Pancreas (tissue), 10 donors: ENCODE data around the gene LRCOL1. TPM values are rescaled to one million over a fixed set of nuclear protein-coding genes. Genes with fewer than 3 reads are reported as not detected.

ENCODE experiments used
- ATAC-seq, 4 donors: fragments of 200-7000 bp; cut with Tn5 transposase; one replicate each; pipeline versions ENCODE4 v1.8.0 to v1.9.1; 2020; ENCODE audit warnings: mild to moderate bottlenecking in 4 of 4, moderate library complexity in 4 of 4
- DNase-seq, 6 donors: peaks; one replicate each; pipeline ENCODE4 v3.0.0-alpha.2; 2020
- FAIRE-seq: peaks from 2 replicates; lab custom pipeline; 2012; peaks lifted over from hg19 to GRCh38; lab: Jason Lieb, UNC
- H3K27ac ChIP-seq, 4 donors: fragments of 200-600 bp; sonication (generic); 1 replicate in 3 of 4; 2 replicates in 1 of 4; pipeline versions ENCODE4 v1.5.0 to v1.8.0; 2020
- H3K27me3 ChIP-seq, 4 donors: fragments of 200-600 bp; one replicate each; pipeline ENCODE4 v1.8.0; 2021
- H3K36me3 ChIP-seq, 3 donors: fragments of 200-600 bp; sonication (generic) in 1 of 3; one replicate each; pipeline versions ENCODE4 v1.5.0 to v1.8.0; 2020 to 2021
- H3K4me1 ChIP-seq, 3 donors: fragments of 200-600 bp; one replicate each; pipeline ENCODE4 v1.8.0; 2021
- H3K4me3 ChIP-seq, 4 donors: fragments of 200-600 bp; sonication (generic) in 2 of 4; one replicate each; pipeline versions ENCODE4 v1.5.0 to v1.8.0; 2020 to 2021
- H3K9me3 ChIP-seq, 4 donors: fragments of 200-600 bp; one replicate each; pipeline ENCODE4 v1.8.0; 2021
- CTCF ChIP-seq, 4 donors: fragments of 200-600 bp; sonication (generic) in 3 of 4; IDR thresholded peaks; one replicate each; pipeline versions ENCODE4 v1.5.0 to v1.8.0; 2021; ENCODE audit warnings: antibody characterized with exemption in 4 of 4
- WGBS, 2 donors: extraction: QIAGEN DNeasy Blood & Tissue Kit; methylation state at CpG; one replicate each; pipeline ENCODE4 v1.1.7; 2013; 5-methylcytosine and 5-hydroxymethylcytosine counted together
- intact Hi-C, 3 donors: fragments of 100-400 bp; cut with DNase I; formaldehyde crosslinking; loops; one replicate each; pipeline versions ENCODE4 v1.11.1 to v1.14.2; 2022
- polyA plus RNA-seq, 2 donors: library from polyadenylated mRNA; stranded (reverse); fragments of 200-250 nt; gene quantifications; one replicate each; pipeline ENCODE4 v1.2.3, GENCODE V29; 2013
- total RNA-seq, 6 donors: library from RNA; stranded (reverse); fragmentation: NEBNext Ultra II Directional in 4 of 6; extraction: Animal tissue kit (Norgen Biotek cat#: 25700) in 4 of 6; gene quantifications; one replicate each; pipeline versions ENCODE4 v1.2.1 to v1.2.4, GENCODE V29; 2021 to 2023
- donor health status: healthy with polysubstance abuse.
- donor health status: DM: no; HTN: no; CAD: no; lungs with moderate emphysema.
- donor health status: DM: no; HTN: no; CAD: no.
- donor health status: control.
- donor health status: control.
- donor health status: Bipolar disorder and iron deficiency.
- donor health status: DM: yes; HTN: yes; CAD: no.
- donor health status: DM: no; HTN: no; CAD: no.
- donor health status: DM: no; HTN: no; CAD: no.
- donor health status: DM: yes; HTN: yes; CAD: no.

Gene LRCOL1
- total and polyA plus RNA-seq, 8 donors = 0.21 TPM; not detected in 7

DNA sequence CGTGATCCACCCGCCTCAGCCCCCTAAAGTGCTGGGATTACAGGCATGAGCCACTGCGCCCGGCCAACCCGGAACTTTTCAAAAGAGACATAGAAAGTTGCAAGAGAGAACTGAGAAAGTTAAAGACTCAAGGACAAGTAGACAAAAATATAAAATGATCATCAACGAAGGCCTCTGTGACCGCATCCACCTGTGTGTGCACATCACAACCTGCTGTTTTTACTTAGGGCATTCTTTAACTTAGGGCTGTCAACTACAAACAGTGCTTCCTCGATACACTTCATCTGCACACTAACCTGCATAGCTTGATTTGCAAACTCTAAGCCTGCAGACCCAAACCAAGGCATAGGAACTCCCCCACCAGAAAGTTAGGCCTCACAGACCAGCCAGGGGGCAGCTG, 23.0 kb upstream of the LRCOL1 start:
- no peak for TF ChIP-seq CTCF (IDR thresholded peaks at IDR 0.05)
- Histone ChIP-seq H3K9me3 (no peaks in the 10 kb centered on the region), H3K4me3 (no peak overlapping the region), H3K27ac (no peak overlapping the region), H3K36me3 (peaks cover 0 to 32% (median 0%) of the 10 kb centered on the region in 3 donors), H3K27me3 (no peaks in the 10 kb centered on the region), H3K4me1 (no peaks in the 10 kb centered on the region)
- no peak for FAIRE-seq
- WGBS, 2 donors = 91 to 94% methylated on average over 8 of the region's 8 CpGs
- DNase-seq = peak in 1 of 6 donors; percentile 17
- intact Hi-C loops = no loop called here
- ATAC-seq = no peak

DNA sequence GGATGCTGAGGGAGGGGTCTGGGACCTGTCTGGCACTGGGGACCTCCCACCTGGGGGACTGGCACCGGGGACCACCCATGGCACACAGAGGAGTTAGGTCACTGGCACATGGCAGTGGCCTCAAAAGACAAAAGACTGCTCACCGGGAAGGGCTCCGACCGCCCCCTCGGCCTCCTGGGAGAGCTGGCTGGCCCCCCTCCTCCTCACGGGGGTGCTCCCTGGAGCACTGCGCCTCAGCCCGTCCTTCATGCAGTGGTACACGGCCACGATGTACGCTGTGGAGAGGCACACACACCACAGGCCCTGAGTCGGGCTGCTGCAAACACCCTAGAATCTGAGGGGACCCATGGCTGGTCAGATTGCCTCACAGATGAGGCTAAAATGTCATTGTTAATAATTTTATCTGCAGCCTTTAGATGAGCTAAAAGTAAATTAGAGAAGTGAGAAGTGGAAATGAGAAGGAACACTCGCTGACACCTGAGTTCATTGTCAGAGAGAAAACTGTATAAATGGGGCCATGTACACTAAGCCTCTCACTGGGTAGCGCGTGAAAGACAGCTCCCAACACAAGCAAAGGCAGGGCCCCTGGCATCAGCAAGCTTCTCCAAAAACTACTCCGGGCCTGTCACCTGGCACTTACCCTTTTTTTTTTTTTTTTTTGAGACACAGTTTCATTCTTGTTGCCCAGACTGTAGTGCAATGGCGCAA, 22.3 kb upstream of the LRCOL1 start:
- Histone ChIP-seq H3K36me3 (peaks cover 0 to 29% (median 0%) of the 10 kb centered on the region in 3 donors), H3K4me3 (no peak overlapping the region), H3K9me3 (no peaks in the 10 kb centered on the region), H3K27me3 (no peaks in the 10 kb centered on the region), H3K4me1 (no peaks in the 10 kb centered on the region), H3K27ac (no peak overlapping the region)
- no peak for TF ChIP-seq CTCF (IDR thresholded peaks at IDR 0.05)
- WGBS, 2 donors = 90 to 95% methylated on average over 16 to 17 of the region's 17 CpGs
- DNase-seq (peak in 1 of 6 donors; percentile 49), ATAC-seq (no peak), FAIRE-seq (no peak)
- intact Hi-C loops = no loop called here

- WGBS, 2 donors = 95 to 98% methylated on average over 11 of the region's 11 CpGs
Measured at GRCh38 chr12:132631666-132632065, 21.3 kb upstream of the LRCOL1 start.

GRCh38 chr12:132630672-132631071, 20.3 kb upstream of the LRCOL1 start:
- no peak for ATAC-seq
- TF ChIP-seq CTCF (IDR thresholded peaks at IDR 0.05) = no peak
- H3K4me1 ChIP-seq = no peaks in the 10 kb centered on the region
- H3K4me3 ChIP-seq = no peak overlapping the region
- intact Hi-C loops = no loop called here
- DNase-seq = no peak
- FAIRE-seq = no peak
- H3K36me3 ChIP-seq = peaks cover 0 to 23% (median 0%) of the 10 kb centered on the region in 3 donors
- no peaks in the 10 kb centered on the region for H3K27me3 ChIP-seq
- WGBS, 2 donors = 89 to 92% methylated on average over 6 of the region's 6 CpGs
- no peaks in the 10 kb centered on the region for H3K9me3 ChIP-seq
- H3K27ac ChIP-seq = no peak overlapping the region

More at GRCh38 chr12:132631666-132632065, 21.3 kb upstream of the LRCOL1 start:
- FAIRE-seq (no peak), ATAC-seq (no peak), DNase-seq (peak in 1 of 6 donors; percentile 46)
- intact Hi-C loops = no loop called here
- Histone ChIP-seq H3K4me1 (no peaks in the 10 kb centered on the region), H3K27me3 (no peaks in the 10 kb centered on the region), H3K9me3 (no peaks in the 10 kb centered on the region), H3K27ac (no peak overlapping the region), H3K4me3 (no peak overlapping the region), H3K36me3 (peaks cover 0 to 24% (median 0%) of the 10 kb centered on the region in 3 donors)
- TF ChIP-seq CTCF (IDR thresholded peaks at IDR 0.05) = no peak

DNA sequence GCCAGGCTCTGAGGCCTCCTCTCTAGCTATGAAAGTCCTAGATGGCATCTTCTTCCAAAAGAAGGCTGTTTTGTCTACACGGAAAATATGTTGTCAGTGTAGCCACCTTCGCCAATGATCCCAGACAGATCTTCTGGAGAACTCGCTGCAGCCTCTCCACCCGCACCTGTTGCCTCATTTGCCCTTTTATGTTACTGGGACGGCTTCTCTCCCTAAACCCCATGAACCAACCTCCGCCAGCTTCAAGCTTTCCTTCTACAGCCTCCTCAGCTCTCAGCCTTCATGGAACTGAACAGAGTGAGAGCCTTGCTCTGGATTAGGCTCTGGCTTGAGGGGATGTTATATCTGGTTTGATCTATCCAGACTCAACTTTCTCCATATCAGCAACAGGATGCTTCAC, 18.9 kb upstream of the LRCOL1 start:
- no peak for FAIRE-seq
- H3K36me3 ChIP-seq = peaks cover 0 to 17% (median 0%) of the 10 kb centered on the region in 3 donors
- H3K9me3 ChIP-seq = no peaks in the 10 kb centered on the region
- H3K4me1 ChIP-seq = no peaks in the 10 kb centered on the region
- DNase-seq = no peak
- ATAC-seq = no peak
- no peak for TF ChIP-seq CTCF (IDR thresholded peaks at IDR 0.05)
- intact Hi-C loops = loop anchor here in 1 of 3 donors (10.0 kb wide), 1 partner anchor 225 kb away; no protein-coding TSS in a partner anchor
- H3K27ac ChIP-seq = no peak overlapping the region
- no peaks in the 10 kb centered on the region for H3K27me3 ChIP-seq
- 93 to 95% methylated on average over 6 of the region's 6 CpGs for WGBS, 2 donors
- H3K4me3 ChIP-seq = no peak overlapping the region
